GM08714 (cell line): Measurements from ENCODE around the gene UFD1.

Experiments used
- H3K4me3 ChIP-seq: fragments of 200-500 bp; sonication (Bioruptor generic); 2 replicates; pipeline ENCODE4 v1.5.1; 2014; ENCODE audit warnings: mild to moderate bottlenecking, low read length, inconsistent platforms
- ZNF274 ChIP-seq: IDR thresholded peaks from 2 replicates; pipeline ENCODE4 v1.6.1; 2012; ENCODE audit warnings: mild to moderate bottlenecking, low read depth, low read length

Gene UFD1

GRCh38 chr22:19506212-19506611 lies 27.2 kb upstream of the UFD1 start:
- no peak overlapping the region for H3K4me3 ChIP-seq
- TF ChIP-seq ZNF274: no peak

GRCh38 chr22:19505735-19506126 lies 26.7 kb upstream of the UFD1 start:
- H3K4me3 ChIP-seq: no peak overlapping the region

GRCh38 chr22:19504900-19505734 lies 26.1 kb upstream of the UFD1 start:
- no peak overlapping the region for H3K4me3 ChIP-seq
- no peak for TF ChIP-seq ZNF274

More at GRCh38 chr22:19505735-19506126, 26.7 kb upstream of the UFD1 start:
- TF ChIP-seq ZNF274: no peak

- no peak for TF ChIP-seq ZNF274
These were observed 24.9 kb upstream of the UFD1 start for GRCh38 chr22:19503869-19504268.

GRCh38 chr22:19503367-19503766 lies 24.4 kb upstream of the UFD1 start:
- TF ChIP-seq ZNF274: no peak
- H3K4me3 ChIP-seq: no peak overlapping the region

More at GRCh38 chr22:19503869-19504268, 24.9 kb upstream of the UFD1 start:
- H3K4me3 ChIP-seq: no peak overlapping the region

- TF ChIP-seq ZNF274: no peak
- no peak overlapping the region for H3K4me3 ChIP-seq
These were observed 23.0 kb upstream of the UFD1 start for GRCh38 chr22:19501897-19502447.

- TF ChIP-seq ZNF274: no peak
- H3K4me3 ChIP-seq: no peak overlapping the region
These were observed 20.9 kb upstream of the UFD1 start for GRCh38 chr22:19499880-19500242.

GRCh38 chr22:19499236-19499879 lies 20.4 kb upstream of the UFD1 start:
- H3K4me3 ChIP-seq: no peak overlapping the region
- TF ChIP-seq ZNF274: no peak

- TF ChIP-seq ZNF274: no peak
- H3K4me3 ChIP-seq: no peak overlapping the region
These were observed 19.8 kb upstream of the UFD1 start for GRCh38 chr22:19498866-19499190.

GRCh38 chr22:19498154-19498865 lies 19.3 kb upstream of the UFD1 start:
- TF ChIP-seq ZNF274: no peak
- no peak overlapping the region for H3K4me3 ChIP-seq

GRCh38 chr22:19497245-19497644 lies 18.3 kb upstream of the UFD1 start:
- TF ChIP-seq ZNF274: no peak
- no peak overlapping the region for H3K4me3 ChIP-seq

GRCh38 chr22:19496324-19496630 lies 17.3 kb upstream of the UFD1 start:
- no peak overlapping the region for H3K4me3 ChIP-seq
- no peak for TF ChIP-seq ZNF274

GRCh38 chr22:19495562-19496323 lies 16.8 kb upstream of the UFD1 start:
- H3K4me3 ChIP-seq: no peak overlapping the region
- no peak for TF ChIP-seq ZNF274

GRCh38 chr22:19494676-19495173 lies 15.7 kb upstream of the UFD1 start:
- TF ChIP-seq ZNF274: no peak
- no peak overlapping the region for H3K4me3 ChIP-seq

GRCh38 chr22:19494001-19494560 lies 15.1 kb upstream of the UFD1 start:
- no peak overlapping the region for H3K4me3 ChIP-seq

More at GRCh38 chr22:19494001-19494560, 15.1 kb upstream of the UFD1 start:
- TF ChIP-seq ZNF274: no peak
